HG03175 (cell line): Measurements from ENCODE around the gene KRTAP19-8.

Experiments
- ATAC-seq: cut with Tn5 transposase; IDR thresholded peaks from one replicate; pipeline ENCODE4 v1.9.1; 2021; ENCODE audit warnings: mild to moderate bottlenecking, moderate library complexity; ENCODE audit not compliant: unreplicated experiment

The KRTAP19-8 gene

GRCh38 chr21:31038376-31038775, at the start of gene KRTAP19-8:
KRTAP19-8 (minus strand) TSS chr21:31038476; CDS start chr21:31038443, 33 bp downstream.
- ATAC-seq = no peak

- ATAC-seq = no peak
These were observed 49.6 kb upstream of the KRTAP19-8 start for GRCh38 chr21:31087639-31088473.

- ATAC-seq = no peak
These were observed 46.4 kb upstream of the KRTAP19-8 start for GRCh38 chr21:31084689-31085088.

- no peak for ATAC-seq
These were observed 40.5 kb upstream of the KRTAP19-8 start for GRCh38 chr21:31078796-31079195.

GRCh38 chr21:31078216-31078615, 39.9 kb upstream of the KRTAP19-8 start:
- ATAC-seq = no peak

GRCh38 chr21:31075848-31076247, 37.6 kb upstream of the KRTAP19-8 start:
- ATAC-seq = no peak

GRCh38 chr21:31072533-31072932, 34.3 kb upstream of the KRTAP19-8 start:
- no peak for ATAC-seq

- no peak for ATAC-seq
These were observed 26.5 kb upstream of the KRTAP19-8 start for GRCh38 chr21:31064803-31065202.

- no peak for ATAC-seq
These were observed 14.3 kb upstream of the KRTAP19-8 start for GRCh38 chr21:31052489-31053142.

GRCh38 chr21:31050577-31051157, 12.4 kb upstream of the KRTAP19-8 start:
- no peak for ATAC-seq

GRCh38 chr21:31045841-31046240, 7.6 kb upstream of the KRTAP19-8 start:
- no peak for ATAC-seq

- ATAC-seq = no peak
These were observed 5.2 kb upstream of the KRTAP19-8 start for GRCh38 chr21:31043471-31043870.

GRCh38 chr21:31042080-31042464, 3.8 kb upstream of the KRTAP19-8 start:
- peak; percentile 34 for ATAC-seq

- peak; percentile 67 for ATAC-seq
These were observed 3.2 kb upstream of the KRTAP19-8 start for GRCh38 chr21:31041295-31042079.

GRCh38 chr21:31034378-31034777, 3.9 kb downstream of the KRTAP19-8 start:
- no peak for ATAC-seq

- ATAC-seq = peak; percentile 87
These were observed 7.7 kb downstream of the KRTAP19-8 start for GRCh38 chr21:31030367-31031106.

GRCh38 chr21:31023680-31024079, 14.6 kb downstream of the KRTAP19-8 start:
- ATAC-seq = no peak

GRCh38 chr21:31022306-31022705, 16.0 kb downstream of the KRTAP19-8 start:
- no peak for ATAC-seq

- ATAC-seq = no peak
These were observed 20.0 kb downstream of the KRTAP19-8 start for GRCh38 chr21:31018232-31018631.

GRCh38 chr21:31014891-31015290, 23.4 kb downstream of the KRTAP19-8 start:
- no peak for ATAC-seq
